Activated naive CD8-positive, alpha-beta T cell (primary cell): Measurements from ENCODE around the gene DSC3.

Source experiments
- H3K27ac Mint-ChIP-seq: one replicate; pipeline ENCODE4 v1.8.0; 2021; ENCODE audit warnings: mixed read lengths
- H3K27me3 Mint-ChIP-seq: one replicate; pipeline ENCODE4 v1.8.0; 2021; ENCODE audit warnings: mixed read lengths
- H3K36me3 Mint-ChIP-seq: one replicate; pipeline ENCODE4 v1.8.0; 2021; ENCODE audit warnings: mixed read lengths
- H3K4me1 Mint-ChIP-seq: one replicate; pipeline ENCODE4 v1.8.0; 2021; ENCODE audit warnings: low read depth, mixed read lengths
- H3K4me3 Mint-ChIP-seq: one replicate; pipeline ENCODE4 v1.8.0; 2021; ENCODE audit warnings: mild to moderate bottlenecking, mixed read lengths
- H3K9me3 Mint-ChIP-seq: one replicate; pipeline ENCODE4 v1.8.0; 2021; ENCODE audit warnings: low read depth, mixed read lengths

The DSC3 gene

GRCh38 chr18:31042406-31043181 is at the start of gene DSC3:
TSS of gene DSC3 (minus strand) at chr18:31042742. CDS start at chr18:31042660, 82 bp downstream.
- peak within 1 kb of the TSS; percentile 20 for H3K4me3 Mint-ChIP-seq
- H3K27me3 Mint-ChIP-seq = peaks cover 37% of the 10 kb centered on the region
- H3K36me3 Mint-ChIP-seq = no peaks in the 10 kb centered on the region
- peaks cover 3% of the 10 kb centered on the region for H3K4me1 Mint-ChIP-seq
- H3K9me3 Mint-ChIP-seq = peaks cover 7% of the 10 kb centered on the region
- H3K27ac Mint-ChIP-seq = no peak within 1 kb of the TSS

GRCh38 chr18:31091350-31091749 is 48.8 kb upstream of the DSC3 start:
- no peaks in the 10 kb centered on the region for H3K36me3 Mint-ChIP-seq
- peaks cover 4% of the 10 kb centered on the region for H3K9me3 Mint-ChIP-seq
- H3K27me3 Mint-ChIP-seq = no peaks in the 10 kb centered on the region
- H3K4me1 Mint-ChIP-seq = no peaks in the 10 kb centered on the region
- H3K27ac Mint-ChIP-seq = no peak overlapping the region
- H3K4me3 Mint-ChIP-seq = no peak overlapping the region

GRCh38 chr18:31088532-31088931 is 46.0 kb upstream of the DSC3 start:
- H3K36me3 Mint-ChIP-seq = no peaks in the 10 kb centered on the region
- no peaks in the 10 kb centered on the region for H3K4me1 Mint-ChIP-seq
- no peak overlapping the region for H3K4me3 Mint-ChIP-seq
- no peaks in the 10 kb centered on the region for H3K9me3 Mint-ChIP-seq
- H3K27me3 Mint-ChIP-seq = no peaks in the 10 kb centered on the region
- no peak overlapping the region for H3K27ac Mint-ChIP-seq

GRCh38 chr18:31079973-31080372 is 37.4 kb upstream of the DSC3 start:
- Mint-ChIP-seq H3K4me1 (no peaks in the 10 kb centered on the region), H3K27ac (no peak overlapping the region), H3K9me3 (peaks cover 7% of the 10 kb centered on the region), H3K36me3 (no peaks in the 10 kb centered on the region), H3K27me3 (peaks cover 2% of the 10 kb centered on the region), H3K4me3 (no peak overlapping the region)

- H3K4me3 Mint-ChIP-seq = no peak overlapping the region
- no peaks in the 10 kb centered on the region for H3K4me1 Mint-ChIP-seq
- H3K36me3 Mint-ChIP-seq = no peaks in the 10 kb centered on the region
- H3K27ac Mint-ChIP-seq = no peak overlapping the region
- peaks cover 2% of the 10 kb centered on the region for H3K27me3 Mint-ChIP-seq
- H3K9me3 Mint-ChIP-seq = peaks cover 7% of the 10 kb centered on the region
Measured at GRCh38 chr18:31077878-31078277, 35.3 kb upstream of the DSC3 start.

GRCh38 chr18:31072175-31072574 is 29.6 kb upstream of the DSC3 start:
- Mint-ChIP-seq H3K27me3 (peaks cover 1% of the 10 kb centered on the region), H3K36me3 (no peaks in the 10 kb centered on the region), H3K9me3 (peaks cover 7% of the 10 kb centered on the region), H3K27ac (no peak overlapping the region), H3K4me1 (no peaks in the 10 kb centered on the region), H3K4me3 (no peak overlapping the region)

GRCh38 chr18:31070206-31070605 is 27.7 kb upstream of the DSC3 start:
- Mint-ChIP-seq H3K4me3 (no peak overlapping the region), H3K27me3 (peaks cover 1% of the 10 kb centered on the region), H3K36me3 (no peaks in the 10 kb centered on the region), H3K4me1 (no peaks in the 10 kb centered on the region), H3K27ac (no peak overlapping the region), H3K9me3 (no peaks in the 10 kb centered on the region)

GRCh38 chr18:31066266-31066665 is 23.7 kb upstream of the DSC3 start:
- no peaks in the 10 kb centered on the region for H3K36me3 Mint-ChIP-seq
- H3K9me3 Mint-ChIP-seq = no peaks in the 10 kb centered on the region

GRCh38 chr18:31065036-31065773 is 22.7 kb upstream of the DSC3 start:
- Mint-ChIP-seq H3K27ac (no peak overlapping the region), H3K9me3 (no peaks in the 10 kb centered on the region), H3K4me1 (no peaks in the 10 kb centered on the region), H3K4me3 (no peak overlapping the region), H3K36me3 (no peaks in the 10 kb centered on the region), H3K27me3 (peaks cover 1% of the 10 kb centered on the region)

More at GRCh38 chr18:31066266-31066665, 23.7 kb upstream of the DSC3 start:
- H3K27me3 Mint-ChIP-seq = peaks cover 1% of the 10 kb centered on the region
- H3K4me3 Mint-ChIP-seq = no peak overlapping the region
- no peaks in the 10 kb centered on the region for H3K4me1 Mint-ChIP-seq
- H3K27ac Mint-ChIP-seq = no peak overlapping the region

- H3K4me3 Mint-ChIP-seq = no peak overlapping the region
- no peaks in the 10 kb centered on the region for H3K36me3 Mint-ChIP-seq
- no peaks in the 10 kb centered on the region for H3K27me3 Mint-ChIP-seq
Measured at GRCh38 chr18:31064130-31064529, 21.6 kb upstream of the DSC3 start.

GRCh38 chr18:31061945-31062344 is 19.4 kb upstream of the DSC3 start:
- Mint-ChIP-seq H3K36me3 (no peaks in the 10 kb centered on the region), H3K9me3 (no peaks in the 10 kb centered on the region), H3K27ac (no peak overlapping the region), H3K27me3 (no peaks in the 10 kb centered on the region), H3K4me3 (no peak overlapping the region), H3K4me1 (no peaks in the 10 kb centered on the region)

More at GRCh38 chr18:31064130-31064529, 21.6 kb upstream of the DSC3 start:
- Mint-ChIP-seq H3K4me1 (no peaks in the 10 kb centered on the region), H3K27ac (no peak overlapping the region), H3K9me3 (no peaks in the 10 kb centered on the region)

GRCh38 chr18:31058897-31059296 is 16.4 kb upstream of the DSC3 start:
- no peak overlapping the region for H3K4me3 Mint-ChIP-seq
- H3K27ac Mint-ChIP-seq = no peak overlapping the region
- H3K36me3 Mint-ChIP-seq = no peaks in the 10 kb centered on the region
- no peaks in the 10 kb centered on the region for H3K9me3 Mint-ChIP-seq
- H3K27me3 Mint-ChIP-seq = no peaks in the 10 kb centered on the region
- H3K4me1 Mint-ChIP-seq = no peaks in the 10 kb centered on the region

- Mint-ChIP-seq H3K27ac (no peak overlapping the region), H3K36me3 (no peaks in the 10 kb centered on the region), H3K9me3 (peaks cover 3% of the 10 kb centered on the region), H3K4me1 (no peaks in the 10 kb centered on the region), H3K27me3 (no peaks in the 10 kb centered on the region), H3K4me3 (no peak overlapping the region)
Measured at GRCh38 chr18:31057917-31058316, 15.4 kb upstream of the DSC3 start.

- no peaks in the 10 kb centered on the region for H3K27me3 Mint-ChIP-seq
- H3K9me3 Mint-ChIP-seq = peaks cover 8% of the 10 kb centered on the region
- H3K27ac Mint-ChIP-seq = no peak overlapping the region
- no peaks in the 10 kb centered on the region for H3K4me1 Mint-ChIP-seq
- no peak overlapping the region for H3K4me3 Mint-ChIP-seq
- H3K36me3 Mint-ChIP-seq = no peaks in the 10 kb centered on the region
Measured at GRCh38 chr18:31057051-31057450, 14.5 kb upstream of the DSC3 start.

GRCh38 chr18:31056296-31056695 is 13.8 kb upstream of the DSC3 start:
- Mint-ChIP-seq H3K36me3 (no peaks in the 10 kb centered on the region), H3K4me3 (no peak overlapping the region), H3K4me1 (no peaks in the 10 kb centered on the region), H3K27ac (no peak overlapping the region), H3K27me3 (no peaks in the 10 kb centered on the region), H3K9me3 (peaks cover 8% of the 10 kb centered on the region)
